Superior temporal gyrus (tissue), 1 donor: ENCODE results near the gene NTSR1.

ENCODE experiments used
- DNase-seq: peaks from one replicate; pipeline ENCODE4 v3.0.0-alpha.2; 2016; ENCODE audit errors: extremely low spot score

Gene NTSR1

DNA sequence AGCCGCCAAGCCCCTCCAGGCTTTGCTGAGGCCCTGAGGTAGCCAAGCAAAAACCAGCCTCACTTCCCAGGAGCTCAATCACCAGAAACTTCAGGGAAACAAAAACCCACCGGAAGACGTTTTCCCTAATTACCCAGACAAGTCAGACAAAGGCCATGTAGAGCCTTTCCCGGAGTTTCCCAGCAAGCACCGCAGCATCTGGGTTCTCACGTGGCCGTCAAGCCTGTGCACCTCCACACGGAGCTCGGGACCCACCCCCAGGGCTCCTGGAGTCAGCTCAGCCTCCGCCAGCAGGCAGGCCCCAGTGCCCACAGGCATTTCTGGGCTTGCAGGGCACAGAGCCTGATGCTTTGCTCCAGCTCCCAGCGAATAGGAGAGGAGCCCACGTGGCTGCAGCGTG, 77.5 kb downstream of the NTSR1 start:
- no peak for DNase-seq

DNA sequence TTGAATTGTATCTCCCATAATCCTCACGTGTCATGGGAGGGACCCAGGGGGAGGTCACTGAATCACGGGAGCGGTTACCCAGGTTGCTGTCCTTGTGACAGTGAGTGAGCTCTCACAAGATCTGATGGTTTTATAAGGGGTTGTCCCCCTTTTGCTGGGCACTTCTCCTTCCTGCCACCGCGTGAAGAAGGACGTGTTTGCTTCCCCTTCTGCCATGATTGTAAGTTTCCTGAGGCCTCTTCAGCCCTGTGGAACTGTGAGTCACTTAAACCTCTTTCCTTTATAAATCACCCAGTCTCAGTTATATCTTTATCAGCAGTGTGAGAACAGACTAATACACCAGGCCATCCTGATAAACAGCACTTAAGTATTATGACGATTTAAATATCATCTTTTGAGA, 78.7 kb downstream of the NTSR1 start:
- no peak for DNase-seq

DNA sequence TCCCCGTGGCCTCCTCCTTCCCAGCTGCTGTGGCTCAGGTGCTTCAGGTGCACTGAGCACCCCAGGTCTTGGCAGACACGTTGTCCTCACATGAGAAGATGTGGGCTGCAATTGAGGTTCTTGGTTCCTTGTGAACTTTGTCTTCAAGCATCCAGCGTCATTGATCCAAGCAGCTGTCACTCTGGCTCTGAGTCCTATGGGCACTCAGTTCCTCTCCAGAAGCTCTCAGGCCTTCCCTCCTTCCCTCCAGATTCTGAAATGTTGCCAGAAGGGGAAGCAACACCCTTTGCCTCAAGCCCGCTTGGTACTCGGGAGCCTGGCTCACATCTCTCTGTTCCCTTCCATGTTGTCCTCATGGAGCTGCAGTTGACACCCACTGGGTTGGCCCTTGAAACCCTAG, 79.2 kb downstream of the NTSR1 start:
- no peak for DNase-seq

DNA sequence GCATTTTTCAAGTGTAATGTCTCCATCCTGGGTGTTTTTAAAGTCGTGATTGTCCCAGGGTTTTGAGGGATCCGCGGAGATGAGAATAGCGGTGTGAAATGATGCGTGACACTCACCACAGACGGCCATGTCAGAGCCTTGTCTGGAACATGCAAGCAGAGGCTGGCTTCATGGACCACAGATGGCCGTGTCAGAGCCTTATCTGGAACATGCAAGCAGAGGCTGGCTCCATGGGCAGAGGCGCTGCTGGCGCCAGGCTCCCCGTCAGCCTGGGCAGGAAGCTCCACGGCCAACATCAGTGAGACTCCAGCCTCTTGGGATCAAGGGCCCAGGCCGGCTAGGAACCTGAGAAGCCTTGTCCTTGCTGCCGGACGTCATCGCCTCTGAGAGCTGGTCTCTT, 80.0 kb downstream of the NTSR1 start:
- no peak for DNase-seq

DNA sequence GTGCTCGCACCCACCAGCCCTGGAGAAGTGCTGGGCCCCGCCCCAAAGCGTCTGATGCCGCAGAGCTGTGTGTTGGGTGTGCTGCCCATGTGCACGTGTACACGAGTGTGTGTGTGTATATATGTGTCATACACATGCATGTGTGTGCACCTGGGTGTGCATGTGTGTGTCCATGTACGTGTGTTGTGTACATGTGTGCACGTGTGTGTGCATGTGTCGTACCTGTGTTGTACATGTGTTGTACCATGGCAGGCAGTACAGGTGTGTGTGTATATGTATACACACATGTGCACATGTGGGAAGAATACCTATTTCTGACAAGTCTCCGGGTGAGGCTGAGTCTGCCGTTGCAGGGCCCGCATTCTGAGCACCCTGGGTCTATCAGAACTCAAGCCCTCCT, 81.4 kb downstream of the NTSR1 start:
- DNase-seq, result no peak

DNA sequence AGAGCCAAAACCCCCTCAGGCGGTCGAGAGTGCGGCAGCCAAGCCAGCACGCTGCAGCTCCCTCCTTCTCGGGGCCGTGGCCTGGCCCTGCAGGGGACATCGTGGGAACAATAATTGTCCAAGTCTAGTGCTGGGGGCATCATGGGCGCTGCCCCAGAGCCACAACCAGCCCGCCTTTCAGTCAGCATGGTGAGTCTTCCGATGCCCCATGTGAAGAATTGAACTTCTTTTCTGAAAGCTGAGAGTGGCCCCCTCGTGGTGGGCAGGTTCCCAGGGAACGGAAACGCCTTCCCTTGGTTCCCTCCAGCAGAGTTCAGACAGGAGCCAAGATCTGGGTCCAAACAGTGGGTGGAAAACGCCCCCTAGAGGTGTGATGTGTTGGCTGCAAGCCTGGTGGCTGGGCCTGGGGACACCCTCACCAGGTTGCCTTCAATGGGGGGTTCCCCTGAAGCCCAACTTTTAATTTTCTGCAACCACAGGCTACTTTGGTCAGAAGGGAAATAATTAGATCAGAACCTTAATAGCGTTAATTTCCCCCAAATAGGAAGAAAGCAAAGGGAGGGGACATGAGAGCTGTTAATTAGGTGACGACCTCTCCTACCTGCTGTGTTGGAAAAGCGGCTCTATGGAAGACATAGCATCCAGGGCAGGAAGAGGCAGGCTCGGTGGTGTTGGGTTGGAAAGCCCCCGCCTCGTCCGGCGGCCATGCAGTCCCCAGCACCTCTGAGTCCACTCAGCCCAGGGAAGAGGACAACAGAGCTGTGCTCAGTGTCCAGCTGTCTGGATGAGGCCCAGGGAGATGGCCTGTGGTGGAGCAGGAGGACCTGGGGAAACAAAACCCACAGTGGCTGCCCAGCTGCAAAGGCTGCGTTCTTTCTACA, 82.9 kb downstream of the NTSR1 start:
- DNase-seq, result peak; percentile 97

DNA sequence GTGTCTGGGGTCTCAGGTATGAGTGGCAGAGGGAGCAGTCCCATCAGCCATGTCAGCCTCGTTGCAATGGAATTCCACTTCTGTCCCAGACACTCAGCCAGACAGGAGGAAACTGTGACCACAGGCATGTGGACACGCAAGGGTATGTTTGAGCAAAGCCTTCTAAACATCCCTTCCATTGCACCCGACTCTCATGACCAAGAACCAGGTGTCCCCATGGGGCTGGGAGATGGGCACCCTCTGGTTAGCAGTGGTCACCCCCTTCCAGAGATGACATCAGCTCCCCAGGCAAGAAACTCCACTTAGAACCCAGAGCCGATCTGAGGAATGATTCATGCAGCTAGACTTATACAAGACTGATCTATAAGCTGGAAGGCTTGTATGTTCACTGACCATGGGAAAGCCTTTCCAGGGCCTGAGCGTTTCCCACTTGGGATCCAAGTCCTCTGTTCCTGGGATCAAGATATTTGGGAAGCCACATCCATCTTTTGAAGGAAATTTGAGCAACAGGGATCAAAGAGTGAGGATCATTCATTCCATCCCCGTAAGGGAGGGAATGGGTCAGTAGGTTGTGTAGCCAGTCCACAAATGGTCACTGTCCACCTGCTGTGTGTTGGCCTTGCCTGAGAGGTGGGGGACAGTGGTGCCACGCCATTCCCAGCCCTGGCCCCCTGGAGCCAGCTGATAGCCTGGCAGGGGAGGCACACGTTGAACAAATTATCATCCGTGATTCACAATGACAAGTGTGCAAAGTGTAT, 83.7 kb downstream of the NTSR1 start:
- DNase-seq, result no peak

DNA sequence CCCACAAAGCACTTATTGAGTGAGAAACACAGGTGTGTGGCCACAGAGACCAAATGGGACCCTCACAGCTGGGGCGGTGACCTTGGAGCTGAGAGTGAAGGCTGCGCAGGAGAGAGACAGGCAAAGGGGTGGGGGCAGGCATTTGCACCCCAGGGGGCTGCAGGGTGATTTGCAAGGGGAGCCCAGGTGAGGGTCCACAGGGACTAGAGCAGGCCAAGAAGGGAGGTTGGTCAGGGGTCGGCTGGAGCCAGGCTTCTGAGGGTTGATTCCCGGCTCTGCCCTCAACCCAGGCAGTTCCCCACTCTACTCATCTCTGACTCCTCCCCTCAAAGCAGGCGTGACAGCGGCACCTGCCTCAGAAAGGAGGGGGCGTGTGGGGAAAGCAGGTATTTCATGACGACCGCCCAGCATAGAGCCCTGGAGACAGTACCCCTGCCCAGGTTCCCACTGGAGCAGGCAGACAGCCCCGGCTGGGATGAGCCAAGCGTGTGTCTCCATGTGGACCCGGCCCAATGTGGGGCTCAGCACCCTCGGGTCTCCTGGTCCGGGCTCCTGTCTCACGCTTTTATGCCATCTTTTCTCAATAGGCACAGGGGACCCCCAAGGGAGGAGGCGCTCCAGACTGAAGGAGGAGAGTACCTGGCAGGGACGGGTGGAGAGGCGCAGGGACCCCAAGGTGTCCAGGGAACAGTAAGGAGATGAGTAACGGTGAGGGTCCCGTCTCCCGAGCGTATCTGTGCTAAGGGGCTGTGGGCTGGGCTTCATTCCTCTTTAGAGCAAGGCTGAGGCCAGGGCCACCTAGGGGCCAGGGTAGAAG, 84.5 kb downstream of the NTSR1 start:
- DNase-seq, result no peak

DNA sequence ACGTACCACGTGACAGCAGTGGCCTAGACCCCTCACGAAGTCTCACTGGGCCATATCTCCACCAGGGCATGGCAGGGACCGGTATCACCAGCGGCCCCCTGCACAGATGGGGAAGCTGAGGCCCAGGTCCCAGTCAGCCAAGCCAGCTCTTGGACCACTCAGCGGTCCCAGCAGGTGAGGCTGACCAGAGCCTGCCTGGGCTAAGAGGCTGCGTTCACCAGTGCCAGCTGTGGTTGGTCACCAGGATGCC, 85.0 kb downstream of the NTSR1 start:
- no peak for DNase-seq

DNA sequence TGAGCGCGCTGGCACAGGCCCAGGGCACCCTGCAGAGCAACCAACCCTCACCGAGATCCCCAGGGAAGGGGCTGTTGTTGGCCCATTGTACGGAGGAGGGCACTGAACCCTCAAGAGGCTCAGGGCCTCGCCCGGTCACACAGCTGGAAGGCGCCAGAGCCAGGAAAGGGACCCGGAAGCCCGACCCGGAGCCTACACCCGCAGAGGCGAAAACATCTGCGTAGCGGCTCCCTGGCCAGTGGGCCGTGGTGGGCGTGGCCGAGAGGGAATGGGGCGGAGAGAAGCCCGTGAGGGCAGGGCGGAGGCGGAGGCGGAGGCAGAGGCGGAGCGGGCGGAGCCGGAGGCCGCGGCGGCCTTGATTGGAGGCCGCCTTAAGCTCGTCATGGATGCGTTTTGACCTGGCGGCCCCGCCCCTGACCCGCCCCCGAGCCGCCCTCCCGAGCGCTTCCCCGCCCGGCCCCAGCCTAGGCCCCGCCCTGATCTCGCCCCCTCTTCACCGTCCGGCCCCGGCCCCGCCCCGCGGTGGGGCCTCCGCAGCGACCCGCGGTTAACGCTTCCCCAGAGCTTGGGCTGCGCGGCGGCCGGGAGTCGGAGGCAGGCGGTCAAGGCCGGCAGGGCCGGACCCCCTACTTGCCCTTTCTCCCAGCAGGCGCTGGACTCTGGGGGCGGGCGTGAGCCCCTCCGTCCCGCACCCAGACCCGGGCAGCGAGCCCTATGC, 85.5 kb downstream of the NTSR1 start:
- DNase-seq, result peak; percentile 97

DNA sequence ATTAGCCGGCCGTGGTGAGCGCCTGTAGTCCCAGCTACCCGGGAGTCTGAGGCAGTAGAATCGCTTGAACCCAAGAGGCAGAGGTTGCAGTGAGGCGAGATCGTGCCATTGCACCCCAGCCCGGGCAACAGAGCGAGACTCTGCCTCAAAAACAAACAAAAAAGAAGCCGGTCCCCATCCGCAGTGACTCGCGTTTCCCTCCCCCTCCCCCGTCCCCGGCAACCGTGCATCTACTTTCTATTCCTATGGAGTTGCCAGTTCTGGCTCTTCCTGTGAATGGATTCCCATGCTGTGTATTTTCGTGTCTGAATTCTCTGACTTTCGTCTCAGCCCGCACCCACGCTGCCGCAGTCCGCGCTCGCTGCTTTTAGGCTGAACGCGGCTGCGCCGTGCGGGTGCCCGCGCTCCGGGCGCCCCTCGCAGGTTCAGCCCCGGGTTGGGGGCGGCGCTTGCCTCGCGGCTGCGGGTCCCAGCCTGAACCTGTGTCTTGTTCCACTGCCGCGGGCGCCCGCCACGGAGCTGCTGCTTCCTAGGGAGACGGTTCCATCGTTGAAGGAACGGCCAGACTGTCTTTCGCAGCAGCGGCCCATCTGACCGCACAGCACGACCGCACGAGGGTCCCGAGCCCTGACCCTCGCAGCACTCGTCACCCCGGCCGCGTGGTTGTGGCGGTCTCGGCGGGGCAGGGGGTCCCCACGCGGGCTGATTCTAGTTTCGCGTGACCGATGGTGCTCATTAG, 86.6 kb downstream of the NTSR1 start:
- peak; percentile 64 for DNase-seq

DNA sequence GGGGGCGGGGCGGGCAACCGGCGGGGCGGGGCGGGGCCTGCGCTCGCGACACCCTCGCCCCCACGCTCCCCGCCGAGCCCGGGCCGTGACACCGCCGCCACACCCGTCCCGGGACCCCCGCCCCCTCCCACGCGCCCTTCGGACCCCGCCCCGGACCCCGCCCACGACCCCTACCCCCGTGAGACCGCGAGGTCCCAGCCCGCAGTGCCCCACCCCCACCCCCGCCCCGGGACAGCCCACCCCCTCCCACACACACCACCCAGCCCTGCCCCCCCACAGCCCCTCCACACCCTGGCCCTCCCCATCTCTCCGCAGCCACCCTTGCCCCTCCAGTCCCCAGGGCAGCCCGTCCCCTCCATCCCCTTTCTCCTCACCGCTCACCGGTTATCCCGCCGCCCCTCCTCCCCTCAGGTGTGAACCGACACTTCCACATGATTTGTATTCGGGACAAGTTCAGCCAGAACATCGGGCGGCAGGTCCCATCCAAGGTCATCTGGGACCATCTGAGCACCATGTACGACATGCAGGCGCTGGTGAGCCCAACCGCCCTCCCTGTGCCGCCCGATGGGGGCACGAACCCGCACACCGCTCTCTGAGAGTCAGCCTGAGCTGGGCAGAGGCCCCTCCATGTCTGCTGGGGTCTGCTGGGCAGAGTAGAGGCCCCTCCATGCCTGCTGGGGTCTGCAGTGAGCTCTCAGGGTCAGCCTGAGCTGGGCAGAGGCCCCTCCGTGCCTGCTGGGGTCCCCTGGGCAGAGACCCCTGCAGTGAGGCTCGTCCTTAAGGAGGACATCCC, 88.3 kb downstream of the NTSR1 start:
- no peak for DNase-seq

DNA sequence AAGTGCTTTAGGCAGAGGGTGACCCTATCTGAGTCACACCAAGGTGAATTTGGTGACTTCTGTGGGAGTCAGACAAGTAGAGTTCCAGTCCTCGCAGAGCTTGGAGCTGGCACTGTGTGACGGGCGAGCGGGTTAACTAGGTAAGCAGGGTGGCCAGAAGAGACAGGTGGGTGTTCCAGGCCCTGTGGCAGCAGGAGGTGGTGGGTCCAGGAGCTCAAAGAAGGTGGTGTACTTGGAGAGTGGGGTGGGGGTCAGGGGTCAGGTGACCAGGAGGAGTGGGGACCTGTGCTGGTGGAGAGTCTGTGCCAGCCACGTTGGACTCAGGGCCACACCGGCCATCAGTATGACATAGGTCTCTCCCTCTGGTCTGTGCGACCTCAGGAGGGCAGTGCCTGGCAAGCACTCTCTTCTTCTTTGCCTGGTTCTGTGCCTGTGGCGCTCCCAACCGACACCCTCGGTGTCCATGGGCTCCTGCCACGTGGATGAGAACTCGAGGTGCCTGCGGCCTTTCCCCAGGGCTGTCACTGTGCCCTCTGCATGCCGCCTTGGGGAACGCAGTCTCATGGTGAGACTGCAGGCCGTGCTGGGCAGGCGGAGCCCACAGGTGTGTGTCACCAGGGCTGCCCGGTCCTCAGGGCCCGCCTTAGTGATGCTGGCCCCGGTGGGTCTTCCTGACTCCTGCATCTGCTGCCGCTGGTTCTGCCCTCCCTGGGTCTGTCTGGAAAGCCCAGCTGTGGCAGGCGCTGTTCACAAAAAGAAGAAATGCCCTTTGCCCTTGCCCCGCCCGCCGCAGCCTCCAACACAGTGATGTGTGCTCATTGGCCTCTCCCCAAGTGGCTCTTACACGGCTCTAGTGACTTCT, 89.3 kb downstream of the NTSR1 start:
- no peak for DNase-seq

DNA sequence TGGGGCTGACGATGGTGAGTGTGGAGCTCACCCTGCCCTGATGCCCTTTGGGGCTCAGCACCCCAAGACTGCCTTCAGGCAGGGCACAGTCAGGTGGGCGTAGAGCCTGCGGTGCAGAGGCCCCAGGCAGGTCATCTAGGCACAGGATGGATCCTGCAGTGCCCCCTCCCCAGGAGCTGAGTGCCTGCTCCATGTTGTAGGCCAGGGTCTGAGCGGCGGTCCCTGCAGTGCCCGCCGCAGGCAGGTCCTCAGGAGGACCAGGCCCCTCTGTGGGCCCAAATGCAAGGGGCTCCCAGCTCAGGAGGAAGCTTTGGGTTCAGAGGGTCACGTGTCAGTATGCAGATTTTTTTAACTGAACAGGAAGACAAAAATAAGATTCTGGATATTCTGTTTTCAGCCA, 90.4 kb downstream of the NTSR1 start:
- no peak for DNase-seq

DNA sequence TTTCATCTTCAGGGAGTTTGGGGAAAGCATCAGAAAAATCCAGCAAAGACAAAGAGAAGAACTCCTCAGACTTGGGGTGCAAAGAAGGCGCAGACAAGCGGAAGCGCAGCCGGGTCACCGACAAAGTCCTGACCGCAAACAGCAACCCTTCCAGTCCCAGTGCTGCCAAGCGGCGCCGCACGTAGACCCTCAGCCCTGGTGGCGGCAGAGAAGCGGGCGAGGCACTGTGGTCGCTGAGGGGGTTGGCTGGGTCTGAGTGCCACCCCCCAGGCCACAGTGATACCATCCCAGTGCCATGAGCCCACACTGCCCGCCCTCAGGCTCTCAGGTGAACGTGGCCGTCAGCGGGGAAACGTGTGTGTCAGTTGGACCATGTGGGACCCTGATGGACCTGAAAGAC, 90.8 kb downstream of the NTSR1 start:
- no peak for DNase-seq

DNA sequence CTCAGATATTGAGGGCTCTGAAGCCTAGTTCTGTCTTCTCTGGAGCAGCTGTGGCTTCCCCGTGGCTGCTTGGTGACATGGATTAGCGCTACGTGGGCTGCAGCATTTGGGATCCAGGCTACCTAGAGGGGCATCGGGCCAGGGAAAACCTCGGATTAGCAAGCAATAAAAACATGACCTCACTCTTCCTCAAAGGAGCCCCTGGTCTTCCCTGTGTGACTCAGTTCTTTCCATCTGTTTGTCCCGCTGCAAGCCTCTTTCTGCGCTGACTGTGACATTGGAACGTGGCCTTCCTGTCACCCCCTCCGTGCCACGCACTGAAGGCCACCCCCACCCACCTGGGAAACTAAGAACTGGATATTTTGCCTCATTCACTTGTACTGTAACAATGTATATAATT, 91.2 kb downstream of the NTSR1 start:
- no peak for DNase-seq

DNA sequence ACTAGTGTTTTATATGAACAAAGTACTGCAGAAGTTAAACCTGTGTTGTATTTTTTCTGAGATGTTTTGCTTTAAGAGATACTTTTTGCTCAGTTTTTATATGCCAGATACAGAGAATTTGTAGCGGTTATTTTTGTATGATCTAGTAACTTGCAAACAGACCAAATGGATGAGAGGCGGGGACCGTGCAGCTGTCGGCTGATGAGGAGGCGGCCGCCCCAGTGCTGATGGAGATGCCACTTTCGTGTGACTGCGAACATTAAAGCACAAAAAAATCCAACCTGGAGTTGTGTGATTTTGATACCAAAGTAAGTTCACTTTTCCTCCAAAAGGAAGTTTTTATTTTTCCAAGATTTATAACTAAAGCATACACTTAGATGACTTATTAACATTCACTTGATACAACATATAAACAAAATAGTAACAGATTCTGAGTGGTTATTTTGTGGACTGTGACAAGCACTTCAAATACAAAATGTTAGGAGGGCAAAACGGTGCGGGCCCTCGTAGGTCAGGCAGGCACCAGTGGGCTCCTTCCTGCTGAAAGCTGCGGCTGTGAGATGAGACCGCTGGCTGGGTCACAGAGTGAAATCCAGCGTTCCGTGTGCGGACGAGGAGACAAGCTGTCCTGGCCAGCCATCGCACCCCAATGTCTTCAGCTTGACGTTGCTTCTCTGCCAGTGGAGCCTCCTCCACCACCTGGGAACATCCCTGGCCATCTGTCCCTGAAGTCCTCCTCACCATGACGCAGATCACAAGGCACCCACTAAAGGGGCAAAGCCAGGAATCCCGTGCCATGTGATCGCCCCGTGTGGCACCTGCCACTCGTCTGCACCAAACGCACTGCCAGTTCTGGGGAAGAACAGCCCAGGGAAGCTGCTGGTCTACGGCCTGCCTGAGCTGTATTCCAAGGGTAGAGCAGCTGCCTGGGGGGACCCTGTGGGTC, 92.0 kb downstream of the NTSR1 start:
- no peak for DNase-seq

DNA sequence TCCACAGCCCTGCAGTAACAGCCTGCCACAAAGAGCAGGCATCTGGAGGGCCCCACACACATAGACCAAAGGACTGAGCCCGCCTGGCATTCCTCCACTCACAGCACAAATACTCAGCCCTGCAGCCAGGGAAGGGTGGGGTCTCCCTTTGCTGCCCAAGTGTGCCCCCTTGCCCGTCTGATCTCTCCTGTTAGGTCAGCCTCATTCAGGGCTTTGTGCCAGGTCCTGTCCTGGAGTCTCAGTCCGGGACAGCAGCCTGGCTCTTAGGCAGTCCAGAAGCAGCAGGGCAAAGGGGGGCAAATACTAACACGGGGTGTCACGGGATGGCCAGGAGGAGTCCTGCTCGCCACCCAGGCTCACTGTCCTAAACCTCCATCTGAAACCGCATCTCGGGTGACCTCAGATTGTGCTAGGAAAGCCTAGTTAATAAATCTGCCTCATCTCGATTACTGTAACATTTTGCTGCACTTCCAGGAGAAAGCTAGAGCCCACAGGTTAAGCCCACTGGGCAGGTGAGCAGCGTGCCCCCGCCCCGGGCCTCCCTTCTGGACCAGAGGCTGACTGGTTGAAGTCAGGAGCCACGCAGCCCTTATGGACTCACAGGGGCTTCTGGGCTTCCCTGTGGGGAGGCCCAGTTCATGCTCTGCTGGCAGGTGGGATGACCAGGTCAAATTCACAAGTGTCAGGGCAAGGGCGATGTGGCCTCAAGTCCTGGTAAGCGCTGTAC, 92.8 kb downstream of the NTSR1 start:
- no peak for DNase-seq
